ENCODE measurements around the gene ENTPD1. TPM values are rescaled to one million over a fixed set of nuclear protein-coding genes. Genes with fewer than 3 reads are reported as not detected.

Gene ENTPD1
- total and polyA plus RNA-seq, 10 of the 15 experiments (the other 5 are each of a cell fraction or from before 2014, with no cell fraction given) = 110 to 413 (median 161) TPM

DNA sequence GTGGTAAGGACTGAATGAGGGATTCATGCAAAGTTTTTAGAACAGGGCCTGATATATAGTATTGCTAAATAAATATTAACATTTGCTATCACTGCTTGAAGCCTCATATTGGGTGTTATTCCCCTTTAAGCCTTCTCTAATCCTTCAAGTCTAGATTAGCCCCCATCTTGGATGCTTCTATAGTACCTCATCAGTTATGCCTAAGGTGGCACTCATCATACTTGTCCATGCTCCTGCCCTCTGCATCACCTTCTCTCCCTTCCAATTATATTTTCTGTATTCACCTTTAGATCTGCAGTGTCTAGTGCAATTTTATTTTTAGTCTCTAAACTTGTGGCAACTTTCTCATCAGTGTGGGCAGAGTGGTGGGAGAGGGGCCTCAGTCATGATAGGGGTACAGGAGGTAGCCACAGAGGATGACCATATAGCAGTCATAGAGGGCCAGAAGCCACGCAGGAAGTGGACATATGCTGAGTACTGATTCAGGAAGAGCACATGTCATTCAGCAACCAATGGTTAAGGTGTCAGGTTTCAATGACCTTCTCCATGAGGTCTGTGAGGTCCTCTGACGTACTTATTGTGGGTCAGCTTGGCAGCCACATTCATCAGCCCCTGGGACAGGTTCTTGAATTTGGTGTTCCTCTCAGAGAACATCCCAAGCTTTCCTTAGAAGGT is 2.5 kb downstream of the ENTPD1 start (continued):
- TF ChIP-seq, protein P1, sequence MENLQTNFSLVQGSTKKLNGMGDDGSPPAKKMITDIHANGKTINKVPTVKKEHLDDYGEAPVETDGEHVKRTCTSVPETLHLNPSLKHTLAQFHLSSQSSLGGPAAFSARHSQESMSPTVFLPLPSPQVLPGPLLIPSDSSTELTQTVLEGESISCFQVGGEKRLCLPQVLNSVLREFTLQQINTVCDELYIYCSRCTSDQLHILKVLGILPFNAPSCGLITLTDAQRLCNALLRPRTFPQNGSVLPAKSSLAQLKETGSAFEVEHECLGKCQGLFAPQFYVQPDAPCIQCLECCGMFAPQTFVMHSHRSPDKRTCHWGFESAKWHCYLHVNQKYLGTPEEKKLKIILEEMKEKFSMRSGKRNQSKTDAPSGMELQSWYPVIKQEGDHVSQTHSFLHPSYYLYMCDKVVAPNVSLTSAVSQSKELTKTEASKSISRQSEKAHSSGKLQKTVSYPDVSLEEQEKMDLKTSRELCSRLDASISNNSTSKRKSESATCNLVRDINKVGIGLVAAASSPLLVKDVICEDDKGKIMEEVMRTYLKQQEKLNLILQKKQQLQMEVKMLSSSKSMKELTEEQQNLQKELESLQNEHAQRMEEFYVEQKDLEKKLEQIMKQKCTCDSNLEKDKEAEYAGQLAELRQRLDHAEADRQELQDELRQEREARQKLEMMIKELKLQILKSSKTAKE (IDR thresholded peaks at IDR 0.05; ENCODE audit: low read depth, poor library complexity, severe bottlenecking) = no peak
- TF ChIP-seq, protein P2, sequence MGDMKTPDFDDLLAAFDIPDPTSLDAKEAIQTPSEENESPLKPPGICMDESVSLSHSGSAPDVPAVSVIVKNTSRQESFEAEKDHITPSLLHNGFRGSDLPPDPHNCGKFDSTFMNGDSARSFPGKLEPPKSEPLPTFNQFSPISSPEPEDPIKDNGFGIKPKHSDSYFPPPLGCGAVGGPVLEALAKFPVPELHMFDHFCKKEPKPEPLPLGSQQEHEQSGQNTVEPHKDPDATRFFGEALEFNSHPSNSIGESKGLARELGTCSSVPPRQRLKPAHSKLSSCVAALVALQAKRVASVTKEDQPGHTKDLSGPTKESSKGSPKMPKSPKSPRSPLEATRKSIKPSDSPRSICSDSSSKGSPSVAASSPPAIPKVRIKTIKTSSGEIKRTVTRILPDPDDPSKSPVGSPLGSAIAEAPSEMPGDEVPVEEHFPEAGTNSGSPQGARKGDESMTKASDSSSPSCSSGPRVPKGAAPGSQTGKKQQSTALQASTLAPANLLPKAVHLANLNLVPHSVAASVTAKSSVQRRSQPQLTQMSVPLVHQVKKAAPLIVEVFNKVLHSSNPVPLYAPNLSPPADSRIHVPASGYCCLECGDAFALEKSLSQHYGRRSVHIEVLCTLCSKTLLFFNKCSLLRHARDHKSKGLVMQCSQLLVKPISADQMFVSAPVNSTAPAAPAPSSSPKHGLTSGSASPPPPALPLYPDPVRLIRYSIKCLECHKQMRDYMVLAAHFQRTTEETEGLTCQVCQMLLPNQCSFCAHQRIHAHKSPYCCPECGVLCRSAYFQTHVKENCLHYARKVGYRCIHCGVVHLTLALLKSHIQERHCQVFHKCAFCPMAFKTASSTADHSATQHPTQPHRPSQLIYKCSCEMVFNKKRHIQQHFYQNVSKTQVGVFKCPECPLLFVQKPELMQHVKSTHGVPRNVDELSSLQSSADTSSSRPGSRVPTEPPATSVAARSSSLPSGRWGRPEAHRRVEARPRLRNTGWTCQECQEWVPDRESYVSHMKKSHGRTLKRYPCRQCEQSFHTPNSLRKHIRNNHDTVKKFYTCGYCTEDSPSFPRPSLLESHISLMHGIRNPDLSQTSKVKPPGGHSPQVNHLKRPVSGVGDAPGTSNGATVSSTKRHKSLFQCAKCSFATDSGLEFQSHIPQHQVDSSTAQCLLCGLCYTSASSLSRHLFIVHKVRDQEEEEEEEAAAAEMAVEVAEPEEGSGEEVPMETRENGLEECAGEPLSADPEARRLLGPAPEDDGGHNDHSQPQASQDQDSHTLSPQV (IDR thresholded peaks at IDR 0.05) = peak; percentile 79
- TF ChIP-seq ZNF217 (IDR thresholded peaks at IDR 0.05) = 0 out of 2 replicates have a peak, but pooled peaks have one; percentile 30
- TF ChIP-seq MYB (IDR thresholded peaks at IDR 0.05; ENCODE audit: borderline replicate concordance, low read depth, low read length) = no peak
- peak; percentile 47; the same call in 1 of the 2 replicates for TF ChIP-seq GABPA (IDR thresholded peaks at IDR 0.05; ENCODE audit: low read depth)
- peak; percentile 83 for TF ChIP-seq IKZF1 (conservative IDR thresholded peaks at IDR 0.05)
- TF ChIP-seq ZBED1 (IDR thresholded peaks at IDR 0.05; ENCODE audit: borderline replicate concordance) = no peak
- TF ChIP-seq NKRF (conservative IDR thresholded peaks at IDR 0.05) = 0 out of 2 replicates have a peak, but pooled peaks have one; percentile 13
- TF ChIP-seq MEF2B (IDR thresholded peaks at IDR 0.05; ENCODE audit: partially characterized antibody, poor library complexity, severe bottlenecking) = no peak
- TF ChIP-seq ESRRA (IDR thresholded peaks at IDR 0.05; ENCODE audit: low read length) = peak; percentile 76; the same call in 1 of the 2 replicates
